ENCODE measurements around the gene HNF1B.
"Not testable (repeated sequence)": the region's sequence is repeated elsewhere in the genome, so short reads cannot be mapped to it uniquely, and the experiment has no call there.

Gene HNF1B

DNA sequence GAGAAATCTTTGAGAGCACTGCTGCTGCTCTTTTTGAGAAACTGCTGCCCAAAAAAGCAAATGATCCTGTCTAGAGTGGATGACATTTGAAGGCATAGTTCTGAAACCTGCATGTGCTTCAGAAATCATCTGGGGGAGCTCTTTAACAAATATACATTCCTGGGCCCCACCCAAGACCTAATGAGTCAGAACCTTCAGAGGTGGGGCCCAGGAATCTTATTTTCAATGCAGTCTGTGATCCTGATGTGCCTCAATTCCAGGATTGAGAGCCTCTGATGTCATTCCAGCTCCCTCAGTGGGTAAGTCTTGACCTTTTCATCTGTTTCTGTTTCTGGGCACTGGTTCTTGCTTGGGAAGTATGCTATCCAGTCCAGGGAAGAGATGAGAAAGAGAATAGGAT, 42.3 kb downstream of the HNF1B start:
- DNase-seq (ENCODE audit: low spot score) = no peak

GRCh38 chr17:37701496-37701898, 43.4 kb downstream of the HNF1B start:
- DNase-seq (ENCODE audit: low spot score) = no peak

- DNase-seq (ENCODE audit: low spot score) = no peak
Observed at GRCh38 chr17:37700881-37701280, 44.0 kb downstream of the HNF1B start.

- no peak for DNase-seq (ENCODE audit: low spot score)
Observed at GRCh38 chr17:37699285-37699973, 45.4 kb downstream of the HNF1B start.

DNA sequence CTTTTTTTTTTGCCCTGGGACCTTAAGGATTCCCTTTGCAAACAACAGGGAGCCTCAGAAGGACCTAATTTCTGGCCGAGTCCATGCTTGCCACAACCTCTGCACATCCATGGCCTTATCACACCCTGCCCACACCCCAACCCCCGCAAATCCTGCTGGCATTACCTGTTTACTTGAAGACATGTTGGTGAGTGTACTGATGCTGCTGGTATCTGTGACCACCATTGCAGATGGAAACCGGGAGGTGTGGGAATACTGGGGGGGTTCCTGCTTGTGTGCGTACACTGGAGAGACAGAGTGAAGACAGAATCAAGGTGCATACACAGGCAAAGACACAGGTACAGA, 46.0 kb downstream of the HNF1B start:
- DNase-seq (ENCODE audit: low spot score) = no peak

DNA sequence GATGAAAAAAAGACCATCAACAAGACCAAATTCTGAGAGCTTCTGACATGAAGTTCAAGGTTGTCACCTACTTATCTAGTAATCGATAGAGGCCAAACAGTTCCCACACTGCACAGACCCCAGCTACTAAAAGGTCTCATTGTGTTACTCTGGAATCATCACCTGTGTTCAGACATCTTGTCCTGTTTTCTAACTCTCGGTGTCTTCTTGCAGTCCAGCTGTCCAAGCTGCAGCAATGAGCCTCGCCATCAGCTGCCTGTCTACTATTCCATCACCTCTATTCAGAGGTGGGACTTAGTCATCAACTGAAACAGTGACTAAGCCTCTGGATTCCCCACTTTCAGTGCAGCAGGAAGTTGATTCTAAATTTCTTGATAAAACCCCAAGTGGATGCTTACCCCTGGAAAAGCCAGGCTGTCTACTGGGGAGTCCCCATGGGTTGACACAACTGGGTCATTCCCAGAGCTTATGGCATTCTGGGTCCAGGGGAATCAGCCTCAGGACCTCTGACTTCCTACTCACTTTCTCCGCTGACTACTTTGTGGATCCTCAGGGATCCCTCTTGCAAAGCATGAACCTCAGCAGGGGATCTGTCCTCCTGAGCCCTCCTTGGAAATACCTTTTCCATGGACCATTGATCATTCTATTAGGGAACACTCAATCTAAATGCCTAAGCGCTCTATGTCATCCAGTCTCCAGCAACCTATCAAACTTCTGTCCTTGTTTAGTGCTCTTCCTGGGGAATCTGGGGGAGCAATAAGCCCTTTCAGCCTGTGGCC, 46.5 kb downstream of the HNF1B start:
- DNase-seq (ENCODE audit: low spot score) = no peak

DNA sequence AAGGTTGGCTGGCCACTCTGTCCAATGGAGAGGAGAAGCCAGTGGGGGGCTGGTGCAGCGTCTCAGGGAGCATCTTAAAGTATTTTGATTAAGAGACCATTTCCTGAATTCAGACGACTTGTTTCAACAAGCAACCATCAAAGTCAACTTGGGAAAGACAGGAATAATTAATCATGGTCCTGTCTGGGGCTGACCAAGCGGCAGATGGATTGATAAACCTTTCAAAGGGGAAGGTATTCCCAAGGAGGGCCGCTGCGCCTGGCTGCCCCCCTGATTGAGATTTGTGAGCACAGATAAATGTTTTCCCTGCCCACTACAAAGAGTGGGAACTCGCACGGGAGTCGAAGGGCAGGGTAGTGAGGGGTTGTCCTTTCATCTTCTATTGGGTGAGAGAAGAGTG, 47.5 kb downstream of the HNF1B start:
- DNase-seq (ENCODE audit: low spot score) = no peak

- no peak for DNase-seq (ENCODE audit: low spot score)
Observed at GRCh38 chr17:37696366-37696765, 48.5 kb downstream of the HNF1B start.

GRCh38 chr17:37695726-37696125, 49.1 kb downstream of the HNF1B start:
- DNase-seq (ENCODE audit: low spot score) = no peak

GRCh38 chr17:37694734-37695133, 50.1 kb downstream of the HNF1B start:
- DNase-seq (ENCODE audit: low spot score) = no peak

DNA sequence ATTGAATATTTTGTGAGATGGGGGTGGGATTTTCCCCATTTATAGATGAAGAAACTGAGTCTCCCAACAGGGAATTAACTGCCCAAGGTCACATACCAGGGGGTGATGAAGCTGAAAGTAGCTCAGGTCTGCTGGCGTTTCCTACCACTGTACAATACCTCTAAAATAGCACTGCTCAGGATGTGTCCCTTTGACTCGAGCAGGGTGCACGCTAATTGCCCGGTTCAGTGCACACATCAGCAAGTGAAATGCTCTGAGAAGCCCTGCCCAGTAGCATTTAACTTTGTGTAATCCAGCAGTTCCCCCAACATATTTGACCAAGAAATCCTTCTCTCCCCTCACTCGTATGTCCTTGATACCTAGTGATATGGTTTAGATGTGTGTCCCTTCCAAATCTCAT, 51.5 kb downstream of the HNF1B start:
- no peak for DNase-seq (ENCODE audit: low spot score)

DNA sequence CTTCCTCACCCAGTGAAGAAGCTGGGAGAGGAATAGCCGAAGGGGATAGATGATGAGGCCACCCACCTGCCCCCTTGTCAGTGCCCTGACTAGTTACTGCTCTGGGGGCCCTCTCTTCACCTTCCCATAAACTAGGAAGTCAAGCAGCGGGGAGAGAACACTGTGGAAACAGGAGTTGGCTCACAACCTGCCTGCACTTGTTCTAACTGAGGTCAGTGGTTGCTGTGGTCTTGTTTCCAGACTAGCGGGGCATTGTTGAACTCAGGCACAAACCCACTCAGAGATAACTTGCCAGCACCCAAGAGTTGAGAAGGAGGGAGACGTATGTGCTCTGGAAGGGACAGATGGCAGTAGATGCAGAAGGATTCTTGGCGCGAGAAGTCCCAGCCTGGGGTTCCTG, 53.1 kb downstream of the HNF1B start:
- no peak for DNase-seq (ENCODE audit: low spot score)

GRCh38 chr17:37689317-37689716, 55.5 kb downstream of the HNF1B start:
- DNase-seq (ENCODE audit: low spot score) = no peak

DNA sequence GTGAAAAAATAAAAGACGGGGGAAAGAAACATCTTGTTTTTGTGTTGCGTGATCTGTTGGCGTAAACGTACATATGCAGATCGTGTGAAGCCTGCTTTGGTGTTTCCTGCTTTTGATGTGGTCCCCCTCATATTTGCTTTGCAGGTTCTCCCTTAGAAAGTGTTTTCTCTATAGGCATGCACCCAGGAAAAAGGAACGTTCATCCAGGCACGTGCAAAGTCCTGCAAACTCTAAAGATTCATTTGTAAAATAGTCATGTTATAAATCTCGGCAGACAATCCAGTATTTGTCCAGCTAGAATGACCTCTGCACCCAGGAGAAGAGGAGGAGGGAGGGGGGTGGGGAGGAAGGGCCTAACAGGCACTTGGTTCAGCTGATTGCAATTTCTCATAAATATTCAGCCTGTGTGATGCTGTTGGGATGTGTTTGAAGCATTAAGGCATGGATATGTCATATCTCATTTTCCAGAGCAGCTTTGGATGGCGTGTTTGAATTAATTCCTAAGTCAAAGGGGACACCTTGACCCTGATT, 61.3 kb downstream of the HNF1B start:
- no peak for DNase-seq (ENCODE audit: low spot score)

DNA sequence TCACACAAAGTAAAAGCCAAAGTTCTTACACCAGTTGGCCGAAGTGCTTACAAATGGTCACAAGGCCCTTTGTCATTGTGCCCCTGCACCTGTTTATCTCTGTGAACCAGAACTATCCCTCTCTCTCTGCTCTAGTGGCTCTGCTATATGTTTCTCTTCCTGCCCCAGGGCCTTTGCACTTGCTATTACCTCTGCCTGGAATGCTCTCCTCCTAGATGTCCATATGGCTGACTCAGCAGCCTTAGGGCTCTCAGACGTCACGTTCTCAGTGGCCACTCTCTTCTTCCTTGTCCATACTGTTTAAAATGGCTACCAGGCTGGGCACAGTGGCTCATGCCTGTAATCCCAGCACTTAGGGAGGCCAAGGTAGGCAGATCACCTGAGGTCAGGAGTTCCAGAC, 62.9 kb downstream of the HNF1B start:
- DNase-seq (ENCODE audit: low spot score) = no peak

GRCh38 chr17:37679995-37680394, 64.9 kb downstream of the HNF1B start:
- not testable (repeated sequence) for DNase-seq (ENCODE audit: low spot score)

DNA sequence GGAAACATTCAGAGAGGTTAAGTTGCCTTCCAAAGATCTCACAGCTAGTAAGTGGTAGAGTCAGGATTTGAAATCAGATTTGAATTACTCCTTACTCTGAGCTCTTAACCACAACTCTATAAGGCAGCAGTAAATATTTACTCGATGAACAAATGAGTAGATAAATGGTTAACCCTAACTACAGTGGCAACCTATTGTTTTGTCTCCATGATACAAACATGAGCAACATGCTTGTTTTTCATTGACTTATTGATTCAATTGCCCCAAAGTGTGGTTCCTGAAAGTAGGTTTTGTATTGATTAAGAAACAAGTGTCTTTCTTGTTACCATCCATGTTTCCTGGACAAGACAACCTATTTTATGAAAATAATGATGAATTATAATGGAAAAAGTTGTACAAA, 66.8 kb downstream of the HNF1B start:
- no peak for DNase-seq (ENCODE audit: low spot score)

- no peak for DNase-seq (ENCODE audit: low spot score)
Observed at GRCh38 chr17:37677021-37677420, 67.8 kb downstream of the HNF1B start.

GRCh38 chr17:37676115-37676925, 68.5 kb downstream of the HNF1B start:
- DNase-seq (ENCODE audit: low spot score) = no peak

DNA sequence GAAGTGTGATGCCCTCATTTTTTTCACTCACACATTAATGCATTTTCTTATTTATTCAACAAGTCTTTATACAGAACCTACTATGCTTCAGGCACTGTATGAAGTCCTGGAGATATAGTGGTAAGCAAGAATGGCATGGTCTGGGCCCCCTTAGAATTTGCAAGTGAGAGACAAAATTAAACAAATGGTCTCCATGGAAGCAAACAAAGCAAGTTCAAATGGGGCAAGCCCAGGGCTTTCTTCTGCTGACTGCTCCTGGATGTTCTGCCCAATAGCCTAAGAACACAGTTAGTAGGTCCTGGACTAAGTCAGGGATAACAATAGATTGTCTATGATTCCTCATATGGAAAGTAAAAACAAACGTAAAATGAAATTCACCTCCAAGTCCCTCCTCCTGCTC, 70.3 kb downstream of the HNF1B start:
- DNase-seq (ENCODE audit: low spot score) = no peak

DNA sequence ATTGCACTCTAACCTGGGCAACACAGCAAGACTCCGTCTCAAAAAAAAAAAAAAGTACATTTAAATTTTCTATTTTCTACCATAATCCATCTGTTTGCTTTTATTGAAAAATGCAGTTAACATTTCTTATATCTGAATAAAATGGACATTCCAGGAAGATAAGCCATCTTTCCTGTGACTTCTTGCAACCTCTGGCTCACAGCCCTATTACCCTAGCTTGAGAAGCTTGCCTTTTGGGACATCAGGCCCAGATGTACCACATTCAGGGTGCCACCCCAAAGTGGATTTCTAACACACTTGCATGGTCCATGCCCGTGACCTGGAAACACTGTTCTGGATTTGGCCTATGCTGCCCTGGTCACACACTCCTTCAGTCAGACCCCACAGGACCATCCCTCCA, 71.5 kb downstream of the HNF1B start:
- no peak for DNase-seq (ENCODE audit: low spot score)

- no peak for DNase-seq (ENCODE audit: low spot score)
Observed at GRCh38 chr17:37672548-37673078, 72.2 kb downstream of the HNF1B start.

Measured in Ammon's horn (tissue), 1 donor.